Smooth muscle cell of bladder (primary cell): ENCODE measurements around the gene ELAC2. TPM values are rescaled to one million over a fixed set of nuclear protein-coding genes. Genes with fewer than 3 reads are reported as not detected.

Experiments
- total RNA-seq: library from RNA; depleted of rRNA; stranded (reverse); fragments of >200 nt; gene quantifications from 2 replicates; pipeline ENCODE4 v1.2.3, GENCODE V29; 2014

ELAC2 gene, protein sequence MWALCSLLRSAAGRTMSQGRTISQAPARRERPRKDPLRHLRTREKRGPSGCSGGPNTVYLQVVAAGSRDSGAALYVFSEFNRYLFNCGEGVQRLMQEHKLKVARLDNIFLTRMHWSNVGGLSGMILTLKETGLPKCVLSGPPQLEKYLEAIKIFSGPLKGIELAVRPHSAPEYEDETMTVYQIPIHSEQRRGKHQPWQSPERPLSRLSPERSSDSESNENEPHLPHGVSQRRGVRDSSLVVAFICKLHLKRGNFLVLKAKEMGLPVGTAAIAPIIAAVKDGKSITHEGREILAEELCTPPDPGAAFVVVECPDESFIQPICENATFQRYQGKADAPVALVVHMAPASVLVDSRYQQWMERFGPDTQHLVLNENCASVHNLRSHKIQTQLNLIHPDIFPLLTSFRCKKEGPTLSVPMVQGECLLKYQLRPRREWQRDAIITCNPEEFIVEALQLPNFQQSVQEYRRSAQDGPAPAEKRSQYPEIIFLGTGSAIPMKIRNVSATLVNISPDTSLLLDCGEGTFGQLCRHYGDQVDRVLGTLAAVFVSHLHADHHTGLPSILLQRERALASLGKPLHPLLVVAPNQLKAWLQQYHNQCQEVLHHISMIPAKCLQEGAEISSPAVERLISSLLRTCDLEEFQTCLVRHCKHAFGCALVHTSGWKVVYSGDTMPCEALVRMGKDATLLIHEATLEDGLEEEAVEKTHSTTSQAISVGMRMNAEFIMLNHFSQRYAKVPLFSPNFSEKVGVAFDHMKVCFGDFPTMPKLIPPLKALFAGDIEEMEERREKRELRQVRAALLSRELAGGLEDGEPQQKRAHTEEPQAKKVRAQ
- 42.7 and 50.2 TPM in 2 replicates for total RNA-seq

DNA sequence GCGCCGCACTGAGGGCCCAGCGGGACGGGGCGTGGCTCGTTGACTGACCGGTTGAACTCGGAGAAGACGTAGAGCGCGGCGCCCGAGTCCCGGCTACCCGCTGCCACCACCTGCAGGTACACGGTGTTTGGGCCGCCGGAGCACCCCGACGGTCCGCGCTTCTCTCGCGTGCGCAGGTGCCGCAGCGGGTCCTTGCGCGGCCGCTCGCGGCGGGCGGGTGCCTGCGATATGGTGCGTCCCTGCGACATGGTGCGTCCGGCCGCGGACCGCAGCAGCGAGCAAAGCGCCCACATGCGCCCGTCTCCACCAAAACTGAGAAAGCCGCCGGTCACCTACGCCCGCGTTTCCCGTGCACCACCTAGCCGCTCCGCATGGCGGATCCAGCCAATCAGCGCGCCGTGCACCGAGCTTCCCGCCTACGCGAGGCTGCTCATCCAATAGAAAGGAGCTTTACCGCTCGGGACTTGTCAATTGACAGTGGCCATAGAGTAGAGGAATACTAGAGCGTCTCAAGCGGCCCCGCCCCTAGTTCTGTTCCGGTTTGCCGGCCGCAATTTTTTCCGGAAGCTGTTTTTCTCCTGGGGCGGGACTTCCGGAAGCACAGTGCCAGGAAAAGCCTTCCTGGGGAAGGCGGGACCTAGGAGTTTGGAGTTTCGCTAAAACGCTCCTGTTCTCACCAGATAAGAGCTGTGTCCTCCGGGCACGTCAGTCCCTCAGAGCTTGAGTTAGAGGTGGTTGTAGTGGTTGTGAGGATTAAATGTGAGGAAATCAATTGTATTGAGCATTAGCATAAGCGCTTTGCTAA lies at the start of gene ELAC2:
ELAC2 (minus strand) TSS at position 373 of the 805 bp plus-strand sequence; CDS start at position 293, 80 bp downstream.

Other genes starting within 250 kb of the ELAC2 start
- 0.71 and 1.6 TPM in 2 replicates for gene ARHGAP44, start 228.5 kb downstream of the ELAC2 start, total RNA-seq